ENCODE results near the gene SYNDIG1.

The SYNDIG1 gene

GRCh38 chr20:24617080-24617432, 147.6 kb downstream of the SYNDIG1 start:
- Histone ChIP-seq H3K27ac (replicated peaks) (no peak overlapping the region), H3K4me3 (replicated peaks; ENCODE audit: insufficient read depth, low read length) (no peak overlapping the region), H3K27me3 (ENCODE audit: insufficient read depth, poor library complexity, severe bottlenecking) (no peaks in the 10 kb centered on the region)
- DNase-seq (ENCODE audit: low read depth in 1 of 2, low spot score in 1 of 2), result no peak
- TF ChIP-seq POLR2AphosphoS5 (IDR thresholded peaks at IDR 0.05; ENCODE audit: low read depth) (no peak), CTCF (IDR thresholded peaks at IDR 0.05; ENCODE audit: insufficient read depth, low read length) (no peak), REST (IDR thresholded peaks at IDR 0.05; ENCODE audit: insufficient replicate concordance, low read depth) (no peak), SPI1 (IDR thresholded peaks at IDR 0.05; ENCODE audit: borderline replicate concordance, low read depth) (no peak), GABPA (IDR thresholded peaks at IDR 0.05; ENCODE audit: low read depth) (no peak)

- H3K27me3 ChIP-seq (ENCODE audit: insufficient read depth, poor library complexity, severe bottlenecking), result no peaks in the 10 kb centered on the region
- no peak overlapping the region for H3K4me3 ChIP-seq (replicated peaks; ENCODE audit: insufficient read depth, low read length)
- no peak for DNase-seq (ENCODE audit: low read depth in 1 of 2, low spot score in 1 of 2)
- H3K27ac ChIP-seq (replicated peaks), result no peak overlapping the region
- TF ChIP-seq GABPA (IDR thresholded peaks at IDR 0.05; ENCODE audit: low read depth), result no peak
- no peak for TF ChIP-seq SPI1 (IDR thresholded peaks at IDR 0.05; ENCODE audit: borderline replicate concordance, low read depth)
- TF ChIP-seq REST (IDR thresholded peaks at IDR 0.05; ENCODE audit: insufficient replicate concordance, low read depth), result no peak
- TF ChIP-seq POLR2AphosphoS5 (IDR thresholded peaks at IDR 0.05; ENCODE audit: low read depth), result no peak
- no peak for TF ChIP-seq CTCF (IDR thresholded peaks at IDR 0.05; ENCODE audit: insufficient read depth, low read length)
Measured at GRCh38 chr20:24617757-24618450, 148.5 kb downstream of the SYNDIG1 start.

GRCh38 chr20:24618739-24619138, 149.3 kb downstream of the SYNDIG1 start:
- Histone ChIP-seq H3K27ac (replicated peaks) (no peak overlapping the region), H3K27me3 (ENCODE audit: insufficient read depth, poor library complexity, severe bottlenecking) (no peaks in the 10 kb centered on the region), H3K4me3 (replicated peaks; ENCODE audit: insufficient read depth, low read length) (no peak overlapping the region)
- DNase-seq (ENCODE audit: low read depth in 1 of 2, low spot score in 1 of 2), result no peak
- TF ChIP-seq POLR2AphosphoS5 (IDR thresholded peaks at IDR 0.05; ENCODE audit: low read depth) (no peak), SPI1 (IDR thresholded peaks at IDR 0.05; ENCODE audit: borderline replicate concordance, low read depth) (no peak), CTCF (IDR thresholded peaks at IDR 0.05; ENCODE audit: insufficient read depth, low read length) (no peak)

- Histone ChIP-seq H3K4me3 (replicated peaks; ENCODE audit: insufficient read depth, low read length) (no peak overlapping the region), H3K27me3 (ENCODE audit: insufficient read depth, poor library complexity, severe bottlenecking) (no peaks in the 10 kb centered on the region), H3K27ac (replicated peaks) (no peak overlapping the region)
- DNase-seq (ENCODE audit: low read depth in 1 of 2, low spot score in 1 of 2), result no peak
- TF ChIP-seq REST (IDR thresholded peaks at IDR 0.05; ENCODE audit: insufficient replicate concordance, low read depth) (no peak), GABPA (IDR thresholded peaks at IDR 0.05; ENCODE audit: low read depth) (no peak), POLR2AphosphoS5 (IDR thresholded peaks at IDR 0.05; ENCODE audit: low read depth) (no peak), SPI1 (IDR thresholded peaks at IDR 0.05; ENCODE audit: borderline replicate concordance, low read depth) (no peak), CTCF (IDR thresholded peaks at IDR 0.05; ENCODE audit: insufficient read depth, low read length) (no peak)
Measured at GRCh38 chr20:24619212-24619611, 149.8 kb downstream of the SYNDIG1 start.
